Measurements from ENCODE around the gene NCKAP5. TPM values are rescaled to one million over a fixed set of nuclear protein-coding genes. Genes with fewer than 3 reads are reported as not detected.
"Not testable (repeated sequence)": the region's sequence is repeated elsewhere in the genome, so short reads cannot be mapped to it uniquely, and the experiment has no call there.

NCKAP5 gene
- total RNA-seq, 2 donors from 2014 or later, result 2.0 to 7.1 TPM

GRCh38 chr2:132716954-132717353 lies 851.3 kb downstream of the NCKAP5 start:
- Histone ChIP-seq H3K27ac (no peak overlapping the region), H3K27me3 (replicated peaks; ENCODE audit: insufficient read depth) (no peaks in the 10 kb centered on the region), H3K9me3 (no peaks in the 10 kb centered on the region), H3K36me3 (no peaks in the 10 kb centered on the region), H3K4me1 (replicated peaks) (no peaks in the 10 kb centered on the region), H3K4me3 (no peak overlapping the region)
- WGBS, result 76% methylated on average over 2 of the region's 2 CpGs
- TF ChIP-seq POLR2A (IDR thresholded peaks at IDR 0.05), result no peak
- no peak for TF ChIP-seq POLR2AphosphoS5 (IDR thresholded peaks at IDR 0.05)
- no peak for TF ChIP-seq CTCF (IDR thresholded peaks at IDR 0.05)
- no peak for DNase-seq (ENCODE audit: low spot score)
- intact Hi-C loops (cut with DNase I), result no loop called here

- TF ChIP-seq POLR2A (IDR thresholded peaks at IDR 0.05) (no peak), POLR2AphosphoS5 (IDR thresholded peaks at IDR 0.05) (no peak), CTCF (IDR thresholded peaks at IDR 0.05) (no peak)
- Histone ChIP-seq H3K36me3 (no peaks in the 10 kb centered on the region), H3K4me1 (replicated peaks) (no peaks in the 10 kb centered on the region), H3K4me3 (no peak overlapping the region), H3K27ac (no peak overlapping the region), H3K27me3 (replicated peaks; ENCODE audit: insufficient read depth) (no peaks in the 10 kb centered on the region), H3K9me3 (no peaks in the 10 kb centered on the region)
- intact Hi-C loops (cut with DNase I), result no loop called here
- no peak for DNase-seq (ENCODE audit: low spot score)
- 65% methylated on average over 7 of the region's 7 CpGs for WGBS
Observed at GRCh38 chr2:132715386-132716351, 852.6 kb downstream of the NCKAP5 start.

GRCh38 chr2:132703396-132703795 lies 864.9 kb downstream of the NCKAP5 start:
- H3K9me3 ChIP-seq, result no peaks in the 10 kb centered on the region
- 70% methylated on average over 4 of the region's 4 CpGs for whole genome bisulfite sequencing
- intact Hi-C loops (cut with DNase I), result no loop called here
- H3K27me3 ChIP-seq (replicated peaks; ENCODE audit: insufficient read depth), result no peaks in the 10 kb centered on the region
- H3K27ac ChIP-seq, result no peak overlapping the region
- H3K36me3 ChIP-seq, result no peaks in the 10 kb centered on the region
- H3K4me3 ChIP-seq, result no peak overlapping the region
- TF ChIP-seq CTCF (IDR thresholded peaks at IDR 0.05), result no peak
- TF ChIP-seq POLR2AphosphoS5 (IDR thresholded peaks at IDR 0.05), result no peak
- TF ChIP-seq POLR2A (IDR thresholded peaks at IDR 0.05), result no peak
- no peaks in the 10 kb centered on the region for H3K4me1 ChIP-seq (replicated peaks)
- no peak for DNase-seq (ENCODE audit: low spot score)

GRCh38 chr2:132701810-132702209 lies 866.5 kb downstream of the NCKAP5 start:
- intact Hi-C loops (cut with DNase I), result no loop called here
- TF ChIP-seq CTCF (IDR thresholded peaks at IDR 0.05) (no peak), POLR2A (IDR thresholded peaks at IDR 0.05) (no peak), POLR2AphosphoS5 (IDR thresholded peaks at IDR 0.05) (no peak)

GRCh38 chr2:132699802-132700201 lies 868.5 kb downstream of the NCKAP5 start:
- H3K9me3 ChIP-seq; H3K27ac ChIP-seq; H3K27me3 ChIP-seq (replicated peaks; ENCODE audit: insufficient read depth); intact Hi-C loops (cut with DNase I); H3K36me3 ChIP-seq; H3K4me3 ChIP-seq; H3K4me1 ChIP-seq (replicated peaks); DNase-seq (ENCODE audit: low spot score): not testable (repeated sequence)
- WGBS, result 81% methylated on average over 1 of the region's 2 CpGs

More at GRCh38 chr2:132701810-132702209, 866.5 kb downstream of the NCKAP5 start:
- Histone ChIP-seq H3K27ac (no peak overlapping the region), H3K27me3 (replicated peaks; ENCODE audit: insufficient read depth) (no peaks in the 10 kb centered on the region), H3K9me3 (no peaks in the 10 kb centered on the region), H3K36me3 (no peaks in the 10 kb centered on the region), H3K4me3 (no peak overlapping the region), H3K4me1 (replicated peaks) (no peaks in the 10 kb centered on the region)
- no peak for DNase-seq (ENCODE audit: low spot score)
- WGBS, result 87% methylated on average over 2 of the region's 2 CpGs

- H3K4me1 ChIP-seq (replicated peaks); H3K27ac ChIP-seq; H3K9me3 ChIP-seq; H3K36me3 ChIP-seq; H3K27me3 ChIP-seq (replicated peaks; ENCODE audit: insufficient read depth); intact Hi-C loops (cut with DNase I); DNase-seq (ENCODE audit: low spot score); H3K4me3 ChIP-seq: not testable (repeated sequence)
- WGBS, result 83% methylated on average over 3 of the region's 3 CpGs
Observed at GRCh38 chr2:132698347-132698746, 869.9 kb downstream of the NCKAP5 start.

Measured in prostate gland (tissue), 2 donors.